Embryonic facial prominence (tissue), 1 donor: ENCODE measurements around the gene PTPRN2.
"Not testable (repeated sequence)": the region's sequence is repeated elsewhere in the genome, so short reads cannot be mapped to it uniquely, and the experiment has no call there.

Experiments
- DNase-seq: peaks from one replicate; pipeline ENCODE4 v3.0.0-alpha.2; 2016; ENCODE audit errors: extremely low spot score

Gene PTPRN2

DNA sequence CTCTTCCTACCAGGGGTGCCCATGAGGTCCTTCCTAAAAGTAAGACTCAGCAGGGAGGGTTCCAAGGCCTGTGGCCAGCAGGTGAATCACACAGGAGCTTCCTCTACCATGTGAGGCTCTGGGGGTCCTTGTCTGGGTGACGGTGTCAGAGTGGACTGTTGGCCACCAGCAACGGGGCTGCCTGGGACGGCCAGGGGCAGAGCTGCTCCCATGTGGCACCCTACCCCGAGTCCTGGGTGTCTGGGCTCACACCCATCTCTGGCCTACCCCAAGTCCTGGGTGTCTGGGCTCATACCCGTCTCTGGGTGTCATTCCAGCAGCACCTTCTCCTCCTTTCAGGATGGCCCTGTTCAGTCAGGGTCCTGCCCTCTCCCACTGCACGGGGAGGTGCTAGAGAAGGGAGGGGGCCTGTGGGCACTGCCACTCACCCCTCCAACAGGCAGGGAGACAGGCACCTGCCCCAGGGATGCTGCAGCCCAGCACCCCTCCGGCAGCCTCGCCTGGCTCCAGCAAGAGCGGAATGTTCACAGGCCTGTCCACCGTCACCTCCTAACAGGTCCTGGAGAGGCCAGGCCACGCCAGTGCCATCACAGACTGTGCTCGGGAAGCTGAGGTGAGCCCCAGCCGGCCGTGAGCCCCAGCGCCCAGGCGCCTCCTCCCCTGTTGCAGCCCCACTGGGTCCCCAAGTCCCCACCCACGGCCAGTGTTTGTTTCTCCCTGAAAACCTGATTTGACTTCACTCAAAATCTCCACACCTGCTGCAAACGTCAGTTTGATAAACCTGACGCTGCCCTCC, 143.7 kb downstream of the PTPRN2 start:
- no peak for DNase-seq

DNA sequence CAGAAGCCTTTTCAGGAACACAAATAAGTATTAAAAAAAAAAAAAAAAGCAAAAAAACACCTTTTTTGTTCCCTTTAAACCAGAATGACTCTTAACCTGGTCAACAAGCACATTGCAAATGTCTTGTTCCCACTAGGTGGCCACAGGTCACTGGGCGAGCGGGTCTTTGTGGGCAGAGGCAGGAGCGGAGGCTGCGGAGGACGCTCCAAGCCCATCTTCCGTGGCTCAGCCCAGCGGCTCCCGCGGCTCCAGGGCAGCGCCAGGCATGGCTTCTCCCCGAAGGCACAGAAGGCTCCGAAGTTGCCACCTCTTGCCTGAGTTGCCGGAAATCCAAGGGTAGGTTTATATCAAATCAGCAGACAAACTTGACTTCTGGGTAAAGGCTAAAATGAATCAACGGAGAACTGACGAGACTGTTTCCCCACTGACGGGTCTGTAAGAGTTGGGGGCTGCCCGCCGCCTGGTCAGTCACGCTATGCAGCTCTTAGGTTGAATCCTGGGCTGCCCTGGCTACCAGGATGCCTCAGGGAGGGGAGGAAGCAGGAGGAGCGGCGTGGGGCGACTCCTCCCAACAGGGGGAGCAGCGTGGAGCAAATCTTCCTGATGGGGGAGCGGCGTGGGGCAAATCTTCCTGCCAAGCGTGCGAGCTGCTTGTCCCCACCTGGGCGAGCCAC, 144.5 kb downstream of the PTPRN2 start:
- no peak for DNase-seq

DNA sequence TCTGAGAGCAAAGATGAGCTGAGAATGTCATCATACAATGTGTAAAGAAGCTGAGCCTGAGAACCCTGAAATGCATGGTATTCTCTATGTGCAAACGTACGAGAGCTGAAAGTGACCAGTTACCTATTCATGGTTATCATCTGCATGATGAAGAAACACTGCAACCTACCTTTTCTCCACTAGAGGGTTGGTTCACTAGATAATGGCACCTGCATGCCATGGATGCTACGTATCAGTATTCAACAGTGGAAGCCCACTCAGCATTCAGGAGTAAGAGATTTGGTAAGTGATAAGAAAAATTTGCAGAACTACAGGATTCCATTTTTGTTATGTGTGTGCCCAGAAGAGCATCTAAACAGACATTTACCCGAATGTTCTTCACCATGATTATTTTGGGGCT, 145.4 kb downstream of the PTPRN2 start:
- no peak for DNase-seq

DNA sequence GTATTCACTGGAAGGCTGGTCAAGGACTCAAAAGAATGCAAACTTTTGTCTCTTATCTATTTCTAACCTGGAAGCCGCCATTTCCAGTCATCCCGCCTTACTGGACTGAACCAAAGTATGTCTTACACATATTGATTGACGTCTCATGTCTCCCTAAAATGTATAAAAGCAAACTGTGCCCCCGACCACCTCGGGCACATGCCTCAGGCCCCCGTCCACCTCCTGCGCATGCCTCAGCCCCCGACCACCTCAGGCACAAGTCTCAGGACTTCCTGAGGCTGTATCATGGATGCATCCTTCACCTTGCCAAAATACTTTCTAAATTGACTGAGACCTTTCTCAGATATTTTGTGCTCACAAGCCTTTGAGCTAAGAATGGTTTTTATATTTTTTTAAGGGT, 148.6 kb downstream of the PTPRN2 start:
- no peak for DNase-seq

DNA sequence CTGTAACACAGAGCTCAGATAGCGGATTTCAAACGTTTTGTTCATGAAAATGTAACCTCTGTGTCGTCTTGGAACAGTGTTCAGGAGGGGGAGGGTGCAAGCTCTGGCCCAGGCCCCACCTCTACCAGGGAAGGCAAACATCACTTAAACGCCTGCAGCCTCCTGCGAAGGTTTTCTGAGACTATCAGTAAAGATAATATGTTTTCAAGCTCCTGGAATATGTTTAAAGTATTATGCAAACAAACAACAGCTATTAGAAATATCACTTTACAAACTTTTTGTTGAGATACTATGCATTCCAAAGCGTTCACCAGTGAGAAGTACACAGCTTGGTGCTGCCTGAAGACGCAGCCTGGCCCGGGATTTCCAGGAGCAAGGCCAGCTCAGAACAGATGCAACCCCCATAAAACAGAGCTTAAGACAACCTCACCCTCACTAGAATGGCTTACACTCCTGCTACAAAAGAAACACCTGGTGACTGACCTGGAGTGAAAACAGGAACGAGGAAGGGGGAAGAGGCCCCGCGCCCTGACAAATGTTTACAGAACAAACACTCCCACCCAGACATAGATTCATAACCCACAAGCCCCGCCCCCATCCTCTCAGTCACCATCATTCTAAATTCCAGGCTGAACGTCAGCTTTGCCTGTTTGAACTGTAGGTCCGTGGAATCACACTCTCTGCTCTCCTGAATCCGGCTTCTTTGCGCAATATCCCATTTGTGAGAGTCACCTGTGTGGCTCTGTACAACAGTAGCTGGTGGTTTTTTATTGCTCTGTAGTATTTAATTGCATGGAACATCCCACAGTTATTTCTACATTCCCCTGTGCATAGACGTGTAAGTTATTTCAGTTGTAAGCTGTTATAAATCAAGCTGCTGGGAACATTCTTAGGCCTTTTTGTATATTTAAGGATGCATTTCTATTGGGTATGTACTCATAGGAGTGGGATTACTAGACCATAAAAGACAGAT, 155.0 kb downstream of the PTPRN2 start:
- DNase-seq, result no peak

DNA sequence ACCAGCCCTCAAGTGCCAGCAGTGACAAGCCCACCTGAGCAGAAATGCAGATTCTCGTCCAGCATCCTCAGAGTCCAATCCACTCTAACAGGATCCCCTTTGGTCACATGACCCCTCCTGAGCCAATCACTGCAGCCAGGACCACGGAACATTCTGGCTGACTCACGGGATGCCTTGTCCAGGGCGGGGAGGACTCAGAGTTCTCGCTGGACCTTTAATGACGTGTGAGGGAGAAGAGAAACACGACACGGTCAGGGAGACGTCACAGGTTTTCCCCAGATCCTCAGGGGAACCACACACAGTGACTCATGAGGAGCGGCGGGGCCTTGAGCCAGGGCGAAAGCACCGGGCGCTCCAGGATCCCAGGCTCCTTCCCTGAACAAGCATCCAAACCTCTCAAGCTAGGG, 155.7 kb downstream of the PTPRN2 start:
- no peak for DNase-seq

DNA sequence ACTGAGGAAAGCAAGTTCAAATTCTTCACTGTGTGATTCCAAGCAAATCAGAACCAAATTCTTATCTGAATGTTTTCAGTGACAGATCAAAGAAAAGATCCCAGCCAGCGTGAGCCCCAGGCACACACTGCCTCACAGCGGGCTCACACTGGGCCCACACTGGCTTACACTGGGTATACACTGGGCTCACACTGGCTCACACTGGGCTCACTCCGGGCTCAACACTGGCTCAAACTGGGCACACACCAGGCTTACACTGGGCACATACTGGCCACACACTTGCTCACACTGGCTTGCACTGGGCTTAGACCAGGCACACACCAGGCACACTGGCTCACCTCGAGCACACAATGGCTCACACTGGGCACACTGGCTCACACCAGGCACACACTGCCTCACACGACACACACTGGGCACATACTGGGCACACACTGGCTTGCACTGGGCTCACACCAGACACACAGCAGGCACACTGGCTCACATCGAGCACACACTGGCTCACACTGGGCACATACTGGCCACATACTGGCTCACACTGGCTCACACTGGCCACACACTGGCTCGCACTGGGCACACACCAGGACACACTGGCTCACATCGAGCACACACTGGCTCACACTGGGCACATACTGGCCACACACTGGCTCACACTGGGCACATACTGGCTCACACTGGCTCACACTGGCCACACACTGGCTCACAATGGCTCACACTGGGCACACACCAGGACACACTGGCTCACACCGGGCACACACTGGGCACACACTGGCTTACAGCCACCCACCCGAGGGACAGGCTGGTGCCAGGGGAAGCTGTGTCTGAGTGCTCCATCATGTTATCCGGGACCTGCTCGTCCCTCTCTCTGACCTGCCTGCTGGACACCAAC, 156.3 kb downstream of the PTPRN2 start:
- no peak for DNase-seq

DNA sequence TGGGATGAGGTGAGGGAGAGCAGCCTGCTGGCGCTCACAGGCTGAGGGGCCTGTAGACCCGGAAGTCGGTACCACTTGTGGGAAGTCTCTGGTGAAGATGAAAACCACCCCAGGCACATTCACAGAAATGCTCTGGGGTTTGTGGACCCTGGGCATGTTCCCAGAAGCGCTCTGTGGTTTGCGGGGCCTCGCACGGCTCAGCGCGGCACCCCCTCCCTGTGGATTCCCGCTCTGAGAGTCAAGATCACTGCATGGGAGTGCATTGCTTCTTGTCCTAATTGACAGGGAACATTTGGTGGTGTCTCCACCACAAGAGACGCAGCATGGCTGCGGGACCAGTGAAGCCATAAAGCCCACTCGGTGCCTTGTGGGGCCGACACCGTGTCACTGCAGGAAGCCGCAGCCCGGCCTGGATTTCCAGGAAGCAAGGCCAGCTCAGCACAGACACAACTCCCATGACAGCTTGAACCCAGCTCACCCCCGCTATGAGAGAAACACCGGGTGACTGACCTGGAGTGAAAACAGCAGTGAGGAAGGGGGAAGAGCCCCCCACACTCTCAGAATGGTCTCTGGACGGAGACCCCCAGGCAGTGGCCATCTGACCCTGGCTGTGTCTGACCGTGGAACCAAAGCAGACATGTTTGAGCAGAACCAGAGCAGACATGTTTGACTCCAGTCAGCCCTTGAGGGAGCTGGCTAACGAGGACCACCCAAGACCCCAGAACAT, 157.2 kb downstream of the PTPRN2 start:
- no peak for DNase-seq

DNA sequence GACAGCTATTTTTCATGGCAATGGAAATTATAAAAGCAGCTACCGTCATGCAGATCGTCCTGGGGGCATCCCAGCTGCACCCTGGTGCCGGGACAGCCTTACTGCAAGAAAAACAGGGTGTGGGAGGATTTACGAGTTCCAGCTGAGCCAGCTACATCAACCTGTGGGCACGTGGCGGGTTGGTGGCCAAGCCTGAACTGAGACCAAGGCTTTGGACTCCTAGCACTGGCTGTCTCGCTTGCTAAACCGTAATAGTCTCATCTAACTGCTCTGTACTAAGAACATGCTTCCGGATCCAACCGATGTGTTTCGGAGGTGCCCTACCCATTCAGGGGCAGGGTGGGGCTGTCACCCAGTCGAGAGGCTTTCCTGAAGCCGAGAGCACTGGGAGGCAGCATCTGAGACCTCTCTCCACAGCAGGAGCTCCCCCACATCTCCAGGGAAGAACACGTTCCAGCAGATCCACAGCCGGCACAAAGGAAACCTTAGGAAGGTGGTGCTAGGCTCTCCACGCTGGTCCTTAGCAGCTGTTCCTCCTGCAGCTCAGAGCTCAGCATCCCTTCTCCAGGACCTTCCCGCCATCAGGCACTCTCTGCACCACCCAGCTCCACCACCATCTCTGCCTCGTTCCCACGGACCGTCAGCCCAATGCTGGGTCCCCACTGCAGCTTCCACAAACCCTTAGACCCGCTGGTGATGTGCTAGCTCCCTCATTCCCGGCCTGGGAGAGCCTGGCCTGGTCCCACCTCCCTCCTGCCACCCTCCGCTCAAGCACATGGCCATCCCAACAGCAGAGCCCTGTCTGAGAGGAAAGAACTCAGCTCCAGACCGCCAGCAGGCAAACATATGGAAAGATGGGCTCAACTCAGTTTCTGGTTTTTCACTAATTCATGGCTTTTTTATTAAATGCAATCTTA, 158.5 kb downstream of the PTPRN2 start:
- DNase-seq, result no peak

DNA sequence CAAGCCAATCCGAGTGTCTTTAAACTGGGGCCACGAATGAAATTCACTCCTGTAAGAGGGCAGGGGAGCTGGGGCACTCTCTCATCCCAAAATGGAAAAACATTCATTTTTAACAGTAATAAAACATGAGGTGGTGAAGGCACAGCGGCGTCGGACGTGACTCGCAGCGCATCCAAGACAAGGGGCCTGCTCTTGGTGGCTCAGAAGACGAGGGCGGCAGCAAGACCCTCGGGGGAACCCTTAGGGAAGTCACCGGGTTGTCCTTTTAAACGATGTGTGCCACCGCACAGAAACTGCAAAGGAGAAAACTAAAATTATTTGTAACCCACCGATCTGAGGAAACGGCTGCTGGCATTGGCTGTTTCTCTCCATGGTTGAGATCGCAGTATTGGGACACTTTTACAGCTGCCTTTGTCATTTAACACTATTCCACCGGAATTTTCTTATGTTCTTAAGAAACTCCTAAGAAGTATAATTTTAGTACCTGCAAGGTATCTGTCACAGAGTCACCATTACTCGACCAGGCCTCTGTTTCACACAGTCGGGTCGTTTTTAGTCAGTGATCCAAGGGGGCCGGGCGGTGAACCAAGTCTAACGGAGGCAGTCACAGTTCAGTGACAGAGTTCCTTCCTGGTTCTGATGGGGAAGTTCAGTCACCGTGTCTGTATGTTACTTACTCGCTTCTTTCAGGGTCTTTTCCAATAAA, 159.3 kb downstream of the PTPRN2 start:
- DNase-seq, result no peak

DNA sequence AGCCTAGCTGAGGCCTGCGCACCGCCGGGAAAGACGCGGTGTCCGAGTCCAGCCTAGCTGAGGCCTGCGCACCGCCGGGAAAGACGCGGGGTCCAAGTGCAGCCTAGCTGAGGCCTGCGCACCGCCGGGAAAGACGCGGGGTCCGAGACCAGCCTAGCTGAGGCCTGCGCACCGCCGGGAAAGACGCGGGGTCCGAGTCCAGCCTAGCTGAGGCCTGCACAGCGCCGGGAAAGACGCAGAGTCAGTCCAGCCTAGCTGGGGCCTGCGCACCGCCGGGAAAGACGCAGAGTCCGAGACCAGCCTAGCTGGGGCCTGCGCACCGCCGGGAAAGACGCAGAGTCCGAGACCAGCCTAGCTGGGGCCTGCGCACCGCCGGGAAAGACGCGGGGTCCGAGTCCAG, 161.9 kb downstream of the PTPRN2 start:
- not testable (repeated sequence) for DNase-seq

DNA sequence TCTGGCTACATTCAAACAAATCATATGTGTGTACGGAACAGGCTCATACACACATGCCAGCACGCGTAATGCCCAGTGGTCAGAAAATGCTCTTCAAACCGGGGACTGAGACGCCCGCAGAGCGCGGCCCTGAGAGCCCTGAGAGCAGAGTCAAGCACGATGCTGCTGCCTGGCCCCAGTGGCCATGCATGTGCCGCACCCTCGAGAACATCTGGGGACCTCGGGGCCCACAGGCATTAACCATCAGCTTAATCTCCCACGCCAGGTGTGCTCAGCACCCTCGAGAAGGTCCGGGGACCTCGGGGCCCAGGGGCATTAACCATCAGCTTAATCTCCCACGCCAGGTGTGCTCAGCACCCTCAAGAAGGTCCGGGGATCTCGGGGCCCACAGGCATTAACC, 163.1 kb downstream of the PTPRN2 start:
- no peak for DNase-seq

DNA sequence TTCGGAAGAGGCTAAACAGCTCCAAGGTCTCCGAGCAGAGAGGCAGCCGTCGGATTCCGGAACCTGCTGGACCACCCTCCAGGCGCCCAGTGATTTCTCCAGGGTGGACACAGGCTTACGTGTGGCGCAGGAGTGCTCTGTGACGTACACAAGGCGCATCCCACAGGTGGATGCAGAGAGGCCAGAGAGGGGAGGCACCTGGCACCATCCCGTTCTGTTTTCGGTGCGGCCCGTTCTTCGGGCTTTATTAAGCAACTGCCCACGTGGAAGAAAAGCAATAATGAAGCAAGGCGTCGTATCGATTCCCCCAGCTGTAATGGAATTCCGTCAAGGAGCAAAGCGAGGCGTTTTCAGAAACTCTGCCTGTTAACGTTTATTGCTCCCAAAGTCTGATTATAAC, 163.6 kb downstream of the PTPRN2 start:
- DNase-seq, result no peak

DNA sequence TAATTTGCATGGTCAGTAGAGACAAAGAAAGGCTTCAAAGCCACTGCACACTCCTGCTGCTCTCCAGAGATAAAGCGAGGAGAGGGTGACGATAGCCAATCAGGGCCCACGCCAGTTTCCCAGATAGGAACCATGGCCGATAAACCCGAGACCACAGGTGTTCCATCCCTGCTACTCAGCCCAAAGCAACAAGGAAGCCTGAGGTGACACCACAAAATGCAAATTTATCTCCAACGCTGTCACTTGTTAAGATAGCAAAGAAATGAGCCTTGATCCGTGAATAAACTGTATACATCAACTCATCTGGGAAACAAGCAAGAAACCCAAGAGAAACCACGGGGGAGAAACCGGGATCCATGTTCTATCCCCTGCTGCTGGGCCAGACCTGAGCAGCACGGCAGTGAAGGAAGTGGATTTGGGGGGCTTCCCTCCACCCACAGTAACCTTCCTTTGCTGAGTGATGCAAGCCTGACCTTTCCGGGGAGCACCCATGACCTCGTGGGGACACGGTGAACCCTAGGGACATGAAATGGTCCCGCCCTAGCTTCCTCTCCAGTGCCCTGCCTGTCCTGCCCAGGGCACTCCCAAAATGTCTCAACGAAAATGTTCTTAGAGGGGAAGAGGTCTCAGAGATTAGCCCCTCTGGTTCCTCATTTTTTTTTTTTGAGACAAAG, 164.6 kb downstream of the PTPRN2 start:
- no peak for DNase-seq

DNA sequence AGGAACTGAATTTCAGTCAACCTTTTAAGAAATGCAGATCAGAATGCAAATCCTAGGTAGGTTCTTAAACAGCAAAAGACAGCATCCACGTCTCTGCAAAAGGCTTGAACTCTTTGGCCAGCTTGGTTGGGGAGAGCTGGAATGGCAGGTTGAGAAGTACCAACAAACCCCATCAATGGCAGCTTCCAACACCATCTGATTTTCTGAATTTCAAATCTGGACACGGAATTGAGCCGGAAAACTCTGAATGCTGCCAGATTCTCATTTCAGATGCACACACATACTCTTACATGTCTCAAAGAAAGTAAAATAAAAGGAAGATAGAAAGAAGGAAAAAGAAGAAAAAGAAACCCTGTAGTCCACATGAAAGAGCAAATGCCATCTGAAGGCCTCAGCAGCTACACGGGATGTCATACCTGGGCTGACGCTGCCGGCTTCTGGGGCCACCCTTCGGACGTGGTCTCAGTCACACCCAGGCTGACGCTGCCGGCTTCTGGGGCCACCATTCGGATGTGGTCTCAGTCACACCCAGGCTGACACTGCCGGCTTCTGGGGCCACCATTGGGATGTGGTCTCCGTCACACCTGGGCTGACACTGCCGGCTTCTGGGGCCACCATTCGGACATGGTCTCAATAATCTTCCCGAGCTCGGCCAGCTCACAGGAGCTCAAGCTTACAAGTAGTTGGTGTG, 165.3 kb downstream of the PTPRN2 start:
- no peak for DNase-seq

DNA sequence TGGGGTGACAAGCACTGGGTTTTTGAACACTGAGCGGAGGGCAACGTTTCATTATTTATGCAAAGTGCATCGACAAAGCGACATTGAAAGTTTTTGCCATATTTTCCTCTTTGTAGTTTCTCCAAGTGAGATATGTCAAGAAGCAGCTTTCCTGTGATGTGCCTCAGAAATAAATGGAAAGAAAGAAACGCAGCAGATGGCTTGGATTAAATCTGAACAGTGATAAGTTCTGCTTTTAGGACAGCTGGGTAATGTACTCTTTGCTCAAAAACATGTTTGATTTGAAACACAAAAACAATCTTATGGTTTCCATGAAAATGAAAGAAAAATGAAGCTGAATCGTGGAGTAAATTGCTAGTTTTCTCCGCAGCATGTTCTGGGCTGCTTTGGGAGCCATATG, 166.3 kb downstream of the PTPRN2 start:
- DNase-seq, result no peak

DNA sequence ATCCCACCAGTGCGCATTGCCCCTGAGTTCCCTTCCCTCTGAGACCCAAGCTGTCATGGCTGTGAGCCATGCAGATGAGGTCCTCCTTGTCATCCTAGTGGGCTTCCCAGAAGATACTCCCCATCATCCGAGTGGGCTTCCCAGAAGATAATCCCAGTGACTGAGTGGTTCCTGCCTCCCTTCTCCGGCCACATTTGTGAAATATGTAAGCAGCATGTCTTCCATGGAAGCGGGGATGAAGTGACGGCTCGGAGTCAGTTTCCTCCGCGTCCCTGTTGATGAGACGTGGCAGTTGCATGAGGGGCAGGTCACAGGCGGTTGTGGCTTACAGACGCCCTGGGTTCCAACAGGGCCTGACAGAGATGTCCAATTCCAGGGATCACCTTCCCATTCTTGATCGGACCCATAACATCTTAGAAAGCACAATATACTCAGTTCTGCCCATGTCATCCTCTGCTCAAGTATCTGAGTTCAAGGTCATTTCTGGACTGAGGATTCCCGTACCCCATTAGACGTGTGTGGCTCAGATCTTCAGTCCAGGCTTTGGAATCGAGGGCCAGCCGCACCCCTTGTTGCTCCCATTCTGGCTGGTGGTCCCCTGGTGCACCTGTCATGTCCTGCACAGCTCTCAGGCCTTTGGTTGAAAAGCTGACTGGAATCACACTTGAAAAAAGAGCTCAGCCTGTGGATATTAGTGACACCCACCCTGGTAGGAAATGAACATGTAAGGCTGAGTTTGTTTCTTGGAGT, 166.9 kb downstream of the PTPRN2 start:
- no peak for DNase-seq
